WTC11 (cell line): ENCODE results near the gene BCL2L11. TPM values are rescaled to one million over a fixed set of nuclear protein-coding genes. Genes with fewer than 3 reads are reported as not detected.

Source experiments
- ATAC-seq: fragments of 200-7000 bp; cut with Tn5 transposase; 2 replicates; pipeline ENCODE4 v1.10.0; 2021; ENCODE audit warnings: mild to moderate bottlenecking, moderate library complexity
- CTCF ChIA-PET: fragments of 300-600 bp; sonication (Branson Sonifier 250); formaldehyde crosslinking; loops from one replicate; lab custom pipeline; 2021; ENCODE audit warnings: antibody characterized with exemption; lab: Charles Lee
- POLR2A ChIA-PET: fragments of 350-600 bp; sonication (Branson Sonifier 250); formaldehyde crosslinking; loops from one replicate; lab custom pipeline; 2021; ENCODE audit warnings: antibody characterized with exemption; lab: Charles Lee
- DNase-seq: peaks from one replicate; pipeline ENCODE4 v3.0.0; 2021; ENCODE audit warnings: low spot score
- H3K27ac Mint-ChIP-seq: 2 replicates; pipeline ENCODE4 v1.8.0; 2021; ENCODE audit warnings: mixed read lengths
- H3K27me3 Mint-ChIP-seq: 2 replicates; pipeline ENCODE4 v1.8.0; 2021; ENCODE audit warnings: low read depth, mild to moderate bottlenecking, moderate library complexity, mixed read lengths
- H3K36me3 Mint-ChIP-seq: 2 replicates; pipeline ENCODE4 v1.8.0; 2021; ENCODE audit warnings: mixed read lengths
- H3K4me1 Mint-ChIP-seq: 2 replicates; pipeline ENCODE4 v1.8.0; 2022; ENCODE audit warnings: mixed read lengths
- H3K4me3 Mint-ChIP-seq: 2 replicates; pipeline ENCODE4 v1.8.0; 2021; ENCODE audit warnings: mild to moderate bottlenecking, moderate library complexity, mixed read lengths
- H3K9me3 Mint-ChIP-seq: 2 replicates; pipeline ENCODE4 v1.8.0; 2021; ENCODE audit warnings: mixed read lengths
- ATF1 ChIP-seq: sonication (generic); formaldehyde crosslinking; IDR thresholded peaks from 2 replicates; pipeline ENCODE4 v1.8.1; 2023; ENCODE audit warnings: mild to moderate bottlenecking, moderate library complexity, missing genetic modification reagents
- CBFB ChIP-seq: sonication (generic); formaldehyde crosslinking; IDR thresholded peaks from 2 replicates; pipeline ENCODE4 v1.8.1; 2022; ENCODE audit warnings: mild to moderate bottlenecking, low read depth, missing genetic modification reagents
- CREB1 ChIP-seq: sonication (generic); formaldehyde crosslinking; IDR thresholded peaks from 2 replicates; pipeline ENCODE4 v1.8.0; 2023; ENCODE audit warnings: mild to moderate bottlenecking, missing genetic modification reagents
- CREM ChIP-seq: sonication (generic); formaldehyde crosslinking; IDR thresholded peaks from 2 replicates; pipeline ENCODE4 v1.8.1; 2022; ENCODE audit warnings: mild to moderate bottlenecking, missing genetic modification reagents, moderate library complexity
- ESRRA ChIP-seq: sonication (generic); formaldehyde crosslinking; IDR thresholded peaks from 2 replicates; pipeline ENCODE4 v1.8.1; 2022; ENCODE audit warnings: mild to moderate bottlenecking, missing genetic modification reagents, borderline replicate concordance
- FOXK1 ChIP-seq: sonication (generic); formaldehyde crosslinking; IDR thresholded peaks from 2 replicates; pipeline ENCODE4 v1.8.0; 2022; ENCODE audit warnings: mild to moderate bottlenecking, moderate library complexity, missing genetic modification reagents
- FOXP1 ChIP-seq: sonication (generic); formaldehyde crosslinking; IDR thresholded peaks from 2 replicates; pipeline ENCODE4 v1.8.0; 2022; ENCODE audit warnings: missing genetic modification reagents, mild to moderate bottlenecking, moderate library complexity, borderline replicate concordance
- IRF2 ChIP-seq: sonication (generic); formaldehyde crosslinking; IDR thresholded peaks from 2 replicates; pipeline ENCODE4 v1.8.0; 2022; ENCODE audit warnings: low read depth, missing genetic modification reagents, borderline replicate concordance
- JAZF1 ChIP-seq: fragments of 250-450 bp; sonication (Bioruptor Pico); IDR thresholded peaks from 2 replicates; pipeline ENCODE4 v1.9.0; 2021; ENCODE audit warnings: moderate library complexity, mild to moderate bottlenecking, inconsistent platforms
- JUN ChIP-seq: sonication (generic); formaldehyde crosslinking; IDR thresholded peaks from 2 replicates; pipeline ENCODE4 v1.8.0; 2023; ENCODE audit warnings: mild to moderate bottlenecking, missing genetic modification reagents
- NFE2L1 ChIP-seq: sonication (generic); formaldehyde crosslinking; IDR thresholded peaks from 2 replicates; pipeline ENCODE4 v1.8.1; 2023; ENCODE audit warnings: missing genetic modification reagents
- OVOL2 ChIP-seq: fragments of 250-450 bp; sonication (Bioruptor Pico); IDR thresholded peaks from 2 replicates; pipeline ENCODE4 v1.9.0; 2021; ENCODE audit warnings: mild to moderate bottlenecking, borderline replicate concordance
- RELA ChIP-seq: sonication (generic); formaldehyde crosslinking; IDR thresholded peaks from 2 replicates; pipeline ENCODE4 v1.8.1; 2022; ENCODE audit warnings: missing genetic modification reagents, mild to moderate bottlenecking, borderline replicate concordance
- RORB ChIP-seq: fragments of 250-450 bp; sonication (Bioruptor Pico); IDR thresholded peaks from 2 replicates; pipeline ENCODE4 v1.9.0; 2021; ENCODE audit warnings: mild to moderate bottlenecking
- SMAD3 ChIP-seq: sonication (generic); formaldehyde crosslinking; IDR thresholded peaks from 2 replicates; pipeline ENCODE4 v1.8.0; 2022; ENCODE audit warnings: missing genetic modification reagents, mild to moderate bottlenecking, borderline replicate concordance
- SMAD4 ChIP-seq: sonication (generic); formaldehyde crosslinking; IDR thresholded peaks from 2 replicates; pipeline ENCODE4 v1.8.0; 2022; ENCODE audit warnings: mild to moderate bottlenecking, missing genetic modification reagents
- SOX15 ChIP-seq: fragments of 250-450 bp; sonication (Bioruptor Pico); IDR thresholded peaks from 2 replicates; pipeline ENCODE4 v1.9.0; 2021; ENCODE audit warnings: mild to moderate bottlenecking
- SP1 ChIP-seq: sonication (generic); formaldehyde crosslinking; conservative IDR thresholded peaks from 2 replicates; pipeline ENCODE4 v1.8.1; 2022; ENCODE audit warnings: missing genetic modification reagents
- ZNF232 ChIP-seq: sonication (generic); formaldehyde crosslinking; IDR thresholded peaks from 2 replicates; pipeline ENCODE4 v1.8.0; 2022; ENCODE audit warnings: mild to moderate bottlenecking, missing genetic modification reagents
- ZNF317 ChIP-seq: sonication (generic); formaldehyde crosslinking; IDR thresholded peaks from 2 replicates; pipeline ENCODE4 v1.8.1; 2023; ENCODE audit warnings: low read depth, mild to moderate bottlenecking, moderate library complexity, missing genetic modification reagents, borderline replicate concordance
- total RNA-seq: library from RNA; stranded (reverse); gene quantifications from 3 replicates; pipeline ENCODE4 v1.2.3, GENCODE V29; 2021
- TF ChIP-seq, protein P1 (sequence below): fragments of 250-450 bp; sonication (Bioruptor Pico); IDR thresholded peaks from 2 replicates; pipeline ENCODE4 v1.8.0; 2021; ENCODE audit warnings: mild to moderate bottlenecking
- TF ChIP-seq, protein P2 (sequence below): fragments of 200-600 bp; IDR thresholded peaks from 2 replicates; pipeline ENCODE4 v1.8.0; 2022; ENCODE audit warnings: antibody characterized with exemption
- TF ChIP-seq, protein P3 (sequence below): fragments of 250-450 bp; sonication (Bioruptor Pico); IDR thresholded peaks from 2 replicates; pipeline ENCODE4 v1.9.0; 2021; ENCODE audit warnings: moderate library complexity, mild to moderate bottlenecking, inconsistent platforms, borderline replicate concordance
- TF ChIP-seq, protein P4 (sequence below): sonication (generic); formaldehyde crosslinking; IDR thresholded peaks from 2 replicates; pipeline ENCODE4 v1.8.1; 2023; ENCODE audit warnings: mild to moderate bottlenecking, missing genetic modification reagents
- TF ChIP-seq, protein P5 (sequence below): fragments of 250-450 bp; sonication (Bioruptor Pico); IDR thresholded peaks from 2 replicates; pipeline ENCODE4 v2.1.2; 2022; ENCODE audit warnings: mild to moderate bottlenecking, moderate library complexity
- TF ChIP-seq, protein P6 (sequence below): sonication (generic); formaldehyde crosslinking; IDR thresholded peaks from 2 replicates; pipeline ENCODE4 v1.8.1; 2022; ENCODE audit warnings: mild to moderate bottlenecking, missing genetic modification reagents, moderate library complexity, borderline replicate concordance
- TF ChIP-seq, protein P7 (sequence below): sonication (generic); formaldehyde crosslinking; IDR thresholded peaks from 2 replicates; pipeline ENCODE4 v1.8.0; 2022; ENCODE audit warnings: mild to moderate bottlenecking, missing genetic modification reagents
- TF ChIP-seq, protein P8 (sequence below): sonication (generic); formaldehyde crosslinking; IDR thresholded peaks from 2 replicates; pipeline ENCODE4 v1.8.0; 2022; ENCODE audit warnings: mild to moderate bottlenecking, missing genetic modification reagents

The BCL2L11 gene
- total RNA-seq, 1 experiment from 2014 or later = 19.3 TPM

DNA sequence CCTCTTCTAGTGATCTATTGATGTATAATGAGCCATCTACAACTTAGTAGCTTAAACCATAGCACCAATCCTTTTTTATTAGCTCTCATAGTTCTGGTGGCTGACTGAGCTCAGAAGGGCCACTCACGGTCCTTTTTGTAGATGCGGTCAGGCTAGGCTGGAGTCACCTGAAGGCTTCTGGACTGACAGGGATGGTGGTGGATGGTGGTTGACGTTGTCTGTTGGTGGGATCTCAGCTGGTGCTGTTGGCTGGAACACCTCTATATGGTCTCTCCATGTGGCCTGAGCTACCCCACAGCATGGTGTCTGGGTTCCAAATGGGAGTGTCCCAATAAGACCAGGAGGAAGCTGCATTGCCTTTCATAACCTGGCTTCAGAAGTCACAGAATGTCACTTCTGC lies 68.0 kb downstream of the BCL2L11 start:
- H3K4me1 Mint-ChIP-seq = no peaks in the 10 kb centered on the region
- ATAC-seq = no peak
- no peaks in the 10 kb centered on the region for H3K36me3 Mint-ChIP-seq
- ChIA-PET CTCF (interaction anchor here (0.7 kb wide), 1 partner anchor 69 kb away, joined by 3 read pairs; no protein-coding TSS in a partner anchor), POLR2A (no interaction called here)
- no peak overlapping the region for H3K27ac Mint-ChIP-seq
- H3K27me3 Mint-ChIP-seq = no peaks in the 10 kb centered on the region
- TF ChIP-seq ZNF232 (CRISPR knock-in tag) = no peak
- no peak for TF ChIP-seq SP1 (CRISPR knock-in tag)
- TF ChIP-seq, protein P1, sequence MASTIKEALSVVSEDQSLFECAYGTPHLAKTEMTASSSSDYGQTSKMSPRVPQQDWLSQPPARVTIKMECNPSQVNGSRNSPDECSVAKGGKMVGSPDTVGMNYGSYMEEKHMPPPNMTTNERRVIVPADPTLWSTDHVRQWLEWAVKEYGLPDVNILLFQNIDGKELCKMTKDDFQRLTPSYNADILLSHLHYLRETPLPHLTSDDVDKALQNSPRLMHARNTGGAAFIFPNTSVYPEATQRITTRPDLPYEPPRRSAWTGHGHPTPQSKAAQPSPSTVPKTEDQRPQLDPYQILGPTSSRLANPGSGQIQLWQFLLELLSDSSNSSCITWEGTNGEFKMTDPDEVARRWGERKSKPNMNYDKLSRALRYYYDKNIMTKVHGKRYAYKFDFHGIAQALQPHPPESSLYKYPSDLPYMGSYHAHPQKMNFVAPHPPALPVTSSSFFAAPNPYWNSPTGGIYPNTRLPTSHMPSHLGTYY (CRISPR knock-in tag) = no peak
- TF ChIP-seq JUN (CRISPR knock-in tag) = no peak
- no peak for TF ChIP-seq RELA
- TF ChIP-seq, protein P2, sequence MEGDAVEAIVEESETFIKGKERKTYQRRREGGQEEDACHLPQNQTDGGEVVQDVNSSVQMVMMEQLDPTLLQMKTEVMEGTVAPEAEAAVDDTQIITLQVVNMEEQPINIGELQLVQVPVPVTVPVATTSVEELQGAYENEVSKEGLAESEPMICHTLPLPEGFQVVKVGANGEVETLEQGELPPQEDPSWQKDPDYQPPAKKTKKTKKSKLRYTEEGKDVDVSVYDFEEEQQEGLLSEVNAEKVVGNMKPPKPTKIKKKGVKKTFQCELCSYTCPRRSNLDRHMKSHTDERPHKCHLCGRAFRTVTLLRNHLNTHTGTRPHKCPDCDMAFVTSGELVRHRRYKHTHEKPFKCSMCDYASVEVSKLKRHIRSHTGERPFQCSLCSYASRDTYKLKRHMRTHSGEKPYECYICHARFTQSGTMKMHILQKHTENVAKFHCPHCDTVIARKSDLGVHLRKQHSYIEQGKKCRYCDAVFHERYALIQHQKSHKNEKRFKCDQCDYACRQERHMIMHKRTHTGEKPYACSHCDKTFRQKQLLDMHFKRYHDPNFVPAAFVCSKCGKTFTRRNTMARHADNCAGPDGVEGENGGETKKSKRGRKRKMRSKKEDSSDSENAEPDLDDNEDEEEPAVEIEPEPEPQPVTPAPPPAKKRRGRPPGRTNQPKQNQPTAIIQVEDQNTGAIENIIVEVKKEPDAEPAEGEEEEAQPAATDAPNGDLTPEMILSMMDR = no peak
- no peak for TF ChIP-seq CREM (CRISPR knock-in tag)
- TF ChIP-seq SMAD4 = no peak
- TF ChIP-seq IRF2 (CRISPR knock-in tag) = no peak
- no peak for TF ChIP-seq CREB1 (CRISPR knock-in tag)
- TF ChIP-seq, protein P3, sequence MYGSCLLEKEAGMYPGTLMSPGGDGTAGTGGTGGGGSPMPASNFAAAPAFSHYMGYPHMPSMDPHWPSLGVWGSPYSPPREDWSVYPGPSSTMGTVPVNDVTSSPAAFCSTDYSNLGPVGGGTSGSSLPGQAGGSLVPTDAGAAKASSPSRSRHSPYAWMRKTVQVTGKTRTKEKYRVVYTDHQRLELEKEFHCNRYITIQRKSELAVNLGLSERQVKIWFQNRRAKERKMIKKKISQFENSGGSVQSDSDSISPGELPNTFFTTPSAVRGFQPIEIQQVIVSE (CRISPR knock-in tag) = no peak
- TF ChIP-seq, protein P4, sequence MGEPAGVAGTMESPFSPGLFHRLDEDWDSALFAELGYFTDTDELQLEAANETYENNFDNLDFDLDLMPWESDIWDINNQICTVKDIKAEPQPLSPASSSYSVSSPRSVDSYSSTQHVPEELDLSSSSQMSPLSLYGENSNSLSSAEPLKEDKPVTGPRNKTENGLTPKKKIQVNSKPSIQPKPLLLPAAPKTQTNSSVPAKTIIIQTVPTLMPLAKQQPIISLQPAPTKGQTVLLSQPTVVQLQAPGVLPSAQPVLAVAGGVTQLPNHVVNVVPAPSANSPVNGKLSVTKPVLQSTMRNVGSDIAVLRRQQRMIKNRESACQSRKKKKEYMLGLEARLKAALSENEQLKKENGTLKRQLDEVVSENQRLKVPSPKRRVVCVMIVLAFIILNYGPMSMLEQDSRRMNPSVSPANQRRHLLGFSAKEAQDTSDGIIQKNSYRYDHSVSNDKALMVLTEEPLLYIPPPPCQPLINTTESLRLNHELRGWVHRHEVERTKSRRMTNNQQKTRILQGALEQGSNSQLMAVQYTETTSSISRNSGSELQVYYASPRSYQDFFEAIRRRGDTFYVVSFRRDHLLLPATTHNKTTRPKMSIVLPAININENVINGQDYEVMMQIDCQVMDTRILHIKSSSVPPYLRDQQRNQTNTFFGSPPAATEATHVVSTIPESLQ (CRISPR knock-in tag) = no peak
- TF ChIP-seq ATF1 = no peak
- no peak for TF ChIP-seq RORB (CRISPR knock-in tag)
- no peak for TF ChIP-seq OVOL2 (CRISPR knock-in tag)
- TF ChIP-seq FOXK1 = no peak
- no peak for TF ChIP-seq NFE2L1 (CRISPR knock-in tag)
- TF ChIP-seq, protein P5, sequence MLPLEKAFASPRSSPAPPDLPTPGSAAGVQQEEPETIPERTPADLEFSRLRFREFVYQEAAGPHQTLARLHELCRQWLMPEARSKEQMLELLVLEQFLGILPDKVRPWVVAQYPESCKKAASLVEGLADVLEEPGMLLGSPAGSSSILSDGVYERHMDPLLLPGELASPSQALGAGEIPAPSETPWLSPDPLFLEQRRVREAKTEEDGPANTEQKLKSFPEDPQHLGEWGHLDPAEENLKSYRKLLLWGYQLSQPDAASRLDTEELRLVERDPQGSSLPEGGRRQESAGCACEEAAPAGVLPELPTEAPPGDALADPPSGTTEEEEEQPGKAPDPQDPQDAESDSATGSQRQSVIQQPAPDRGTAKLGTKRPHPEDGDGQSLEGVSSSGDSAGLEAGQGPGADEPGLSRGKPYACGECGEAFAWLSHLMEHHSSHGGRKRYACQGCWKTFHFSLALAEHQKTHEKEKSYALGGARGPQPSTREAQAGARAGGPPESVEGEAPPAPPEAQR = no peak
- no peak for DNase-seq
- H3K4me3 Mint-ChIP-seq = no peak overlapping the region
- H3K9me3 Mint-ChIP-seq = no peaks in the 10 kb centered on the region

DNA sequence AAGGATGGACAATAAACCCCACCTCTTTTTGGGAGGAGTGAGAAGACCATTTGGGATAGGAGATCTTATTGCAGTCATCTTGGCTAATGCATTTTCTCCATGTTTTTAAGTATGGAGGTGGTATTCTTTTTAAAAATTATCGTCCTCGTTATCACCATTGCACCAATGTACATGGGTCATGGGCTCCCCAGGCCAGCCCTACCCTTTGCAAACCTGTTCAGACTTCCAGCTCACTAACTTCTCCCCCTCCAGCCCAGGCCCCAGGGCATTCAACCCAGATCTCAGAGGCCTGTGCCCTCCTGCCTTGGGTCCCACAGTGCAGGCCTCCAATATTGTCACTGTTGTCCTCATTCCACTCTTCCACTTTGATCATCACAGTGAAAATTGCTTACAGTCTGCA lies 68.4 kb downstream of the BCL2L11 start:
- H3K4me1 Mint-ChIP-seq = no peaks in the 10 kb centered on the region
- TF ChIP-seq, protein P6, sequence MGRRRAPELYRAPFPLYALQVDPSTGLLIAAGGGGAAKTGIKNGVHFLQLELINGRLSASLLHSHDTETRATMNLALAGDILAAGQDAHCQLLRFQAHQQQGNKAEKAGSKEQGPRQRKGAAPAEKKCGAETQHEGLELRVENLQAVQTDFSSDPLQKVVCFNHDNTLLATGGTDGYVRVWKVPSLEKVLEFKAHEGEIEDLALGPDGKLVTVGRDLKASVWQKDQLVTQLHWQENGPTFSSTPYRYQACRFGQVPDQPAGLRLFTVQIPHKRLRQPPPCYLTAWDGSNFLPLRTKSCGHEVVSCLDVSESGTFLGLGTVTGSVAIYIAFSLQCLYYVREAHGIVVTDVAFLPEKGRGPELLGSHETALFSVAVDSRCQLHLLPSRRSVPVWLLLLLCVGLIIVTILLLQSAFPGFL (CRISPR knock-in tag) = no peak
- TF ChIP-seq FOXP1 = no peak
- no peak for TF ChIP-seq IRF2 (CRISPR knock-in tag)
- TF ChIP-seq JAZF1 = no peak
- no peak for TF ChIP-seq CBFB
- no peak for TF ChIP-seq ESRRA (CRISPR knock-in tag)
- no peak for TF ChIP-seq SOX15 (CRISPR knock-in tag)
- TF ChIP-seq ZNF317 (CRISPR knock-in tag) = no peak
- no peak for TF ChIP-seq SMAD3 (CRISPR knock-in tag)
- TF ChIP-seq, protein P7, sequence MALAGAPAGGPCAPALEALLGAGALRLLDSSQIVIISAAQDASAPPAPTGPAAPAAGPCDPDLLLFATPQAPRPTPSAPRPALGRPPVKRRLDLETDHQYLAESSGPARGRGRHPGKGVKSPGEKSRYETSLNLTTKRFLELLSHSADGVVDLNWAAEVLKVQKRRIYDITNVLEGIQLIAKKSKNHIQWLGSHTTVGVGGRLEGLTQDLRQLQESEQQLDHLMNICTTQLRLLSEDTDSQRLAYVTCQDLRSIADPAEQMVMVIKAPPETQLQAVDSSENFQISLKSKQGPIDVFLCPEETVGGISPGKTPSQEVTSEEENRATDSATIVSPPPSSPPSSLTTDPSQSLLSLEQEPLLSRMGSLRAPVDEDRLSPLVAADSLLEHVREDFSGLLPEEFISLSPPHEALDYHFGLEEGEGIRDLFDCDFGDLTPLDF (CRISPR knock-in tag) = no peak
- no peak for TF ChIP-seq NFE2L1 (CRISPR knock-in tag)
- TF ChIP-seq, protein P8, sequence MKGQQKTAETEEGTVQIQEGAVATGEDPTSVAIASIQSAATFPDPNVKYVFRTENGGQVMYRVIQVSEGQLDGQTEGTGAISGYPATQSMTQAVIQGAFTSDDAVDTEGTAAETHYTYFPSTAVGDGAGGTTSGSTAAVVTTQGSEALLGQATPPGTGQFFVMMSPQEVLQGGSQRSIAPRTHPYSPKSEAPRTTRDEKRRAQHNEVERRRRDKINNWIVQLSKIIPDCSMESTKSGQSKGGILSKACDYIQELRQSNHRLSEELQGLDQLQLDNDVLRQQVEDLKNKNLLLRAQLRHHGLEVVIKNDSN (CRISPR knock-in tag) = no peak

More for the DNA sequence above, 68.4 kb downstream of the BCL2L11 start:
- no peak for ATAC-seq
- H3K27ac Mint-ChIP-seq = no peak overlapping the region
- H3K27me3 Mint-ChIP-seq = no peaks in the 10 kb centered on the region
- ChIA-PET POLR2A (no interaction called here), CTCF (interaction anchor here (0.7 to 1.4 kb wide), 2 partner anchors 69 to 72 kb away, joined by 3 read pairs; no protein-coding TSS in a partner anchor)
- no peak for DNase-seq
- H3K36me3 Mint-ChIP-seq = no peaks in the 10 kb centered on the region
- H3K4me3 Mint-ChIP-seq = no peak overlapping the region
- no peaks in the 10 kb centered on the region for H3K9me3 Mint-ChIP-seq
